Pancreas (tissue), 10 donors: ENCODE data around the gene SETD1B. TPM values are rescaled to one million over a fixed set of nuclear protein-coding genes. Genes with fewer than 3 reads are reported as not detected.

Source experiments
- ATAC-seq, 4 donors: fragments of 200-7000 bp; cut with Tn5 transposase; one replicate each; pipeline versions ENCODE4 v1.8.0 to v1.9.1; 2020; ENCODE audit warnings: mild to moderate bottlenecking in 4 of 4, moderate library complexity in 4 of 4
- DNase-seq, 6 donors: peaks; one replicate each; pipeline ENCODE4 v3.0.0-alpha.2; 2020
- FAIRE-seq: peaks from 2 replicates; lab custom pipeline; 2012; peaks lifted over from hg19 to GRCh38; lab: Jason Lieb, UNC
- H3K27ac ChIP-seq, 4 donors: fragments of 200-600 bp; sonication (generic); 1 replicate in 3 of 4; 2 replicates in 1 of 4; pipeline versions ENCODE4 v1.5.0 to v1.8.0; 2020
- H3K27me3 ChIP-seq, 4 donors: fragments of 200-600 bp; one replicate each; pipeline ENCODE4 v1.8.0; 2021
- H3K36me3 ChIP-seq, 3 donors: fragments of 200-600 bp; sonication (generic) in 1 of 3; one replicate each; pipeline versions ENCODE4 v1.5.0 to v1.8.0; 2020 to 2021
- H3K4me1 ChIP-seq, 3 donors: fragments of 200-600 bp; one replicate each; pipeline ENCODE4 v1.8.0; 2021
- H3K4me3 ChIP-seq, 4 donors: fragments of 200-600 bp; sonication (generic) in 2 of 4; one replicate each; pipeline versions ENCODE4 v1.5.0 to v1.8.0; 2020 to 2021
- H3K9me3 ChIP-seq, 4 donors: fragments of 200-600 bp; one replicate each; pipeline ENCODE4 v1.8.0; 2021
- WGBS, 2 donors: extraction: QIAGEN DNeasy Blood & Tissue Kit; methylation state at CpG; one replicate each; pipeline ENCODE4 v1.1.7; 2013; 5-methylcytosine and 5-hydroxymethylcytosine counted together
- intact Hi-C, 3 donors: fragments of 100-400 bp; cut with DNase I; formaldehyde crosslinking; loops; one replicate each; pipeline versions ENCODE4 v1.11.1 to v1.14.2; 2022
- polyA plus RNA-seq, 2 donors: library from polyadenylated mRNA; stranded (reverse); fragments of 200-250 nt; gene quantifications; one replicate each; pipeline ENCODE4 v1.2.3, GENCODE V29; 2013
- total RNA-seq, 6 donors: library from RNA; stranded (reverse); fragmentation: NEBNext Ultra II Directional in 4 of 6; extraction: Animal tissue kit (Norgen Biotek cat#: 25700) in 4 of 6; gene quantifications; one replicate each; pipeline versions ENCODE4 v1.2.1 to v1.2.4, GENCODE V29; 2021 to 2023
- TF ChIP-seq, protein P1 (sequence below), 4 donors: fragments of 200-600 bp; sonication (generic) in 3 of 4; IDR thresholded peaks; one replicate each; pipeline versions ENCODE4 v1.5.0 to v1.8.0; 2021; ENCODE audit warnings: antibody characterized with exemption in 4 of 4
- donor health status: healthy with polysubstance abuse.
- donor health status: DM: no; HTN: no; CAD: no; lungs with moderate emphysema.
- donor health status: DM: no; HTN: no; CAD: no.
- donor health status: control.
- donor health status: control.
- donor health status: Bipolar disorder and iron deficiency.
- donor health status: DM: yes; HTN: yes; CAD: no.
- donor health status: DM: no; HTN: no; CAD: no.
- donor health status: DM: no; HTN: no; CAD: no.
- donor health status: DM: yes; HTN: yes; CAD: no.

Gene SETD1B
- total and polyA plus RNA-seq, 8 donors, result 9.2 to 18.5 (median 12.2) TPM

DNA sequence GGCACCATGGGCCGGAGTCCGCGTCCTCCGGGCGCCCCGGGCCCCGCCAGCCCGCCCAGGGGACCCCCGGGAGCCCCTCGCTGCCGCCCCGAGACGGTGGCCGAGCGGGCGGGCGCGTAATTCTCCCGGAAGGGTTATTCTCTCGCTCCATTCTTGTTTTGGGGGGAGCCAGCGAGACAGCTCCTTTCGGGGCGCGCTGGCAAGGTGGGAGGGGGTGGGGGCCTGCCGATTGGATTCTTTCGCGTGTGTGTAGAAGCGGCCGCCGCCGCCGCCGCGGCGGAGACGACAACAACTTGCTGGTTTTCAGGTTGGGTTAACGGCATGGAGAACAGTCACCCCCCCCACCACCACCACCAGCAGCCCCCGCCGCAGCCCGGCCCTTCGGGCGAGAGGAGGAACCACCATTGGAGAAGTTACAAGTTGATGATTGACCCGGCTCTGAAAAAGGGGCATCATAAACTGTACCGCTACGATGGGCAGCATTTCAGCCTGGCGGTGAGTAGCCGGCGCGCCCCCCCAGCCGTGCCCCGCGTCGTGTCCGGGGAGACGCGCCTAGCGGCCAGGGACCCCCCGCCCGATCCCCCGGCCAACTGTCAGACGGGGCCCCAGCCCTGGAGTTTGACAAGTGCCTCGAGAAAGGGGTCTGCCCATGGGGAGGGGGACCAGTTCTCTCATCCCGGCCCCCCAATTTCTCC is 755 bp downstream of the SETD1B start:
- H3K36me3 ChIP-seq, result peaks cover 0 to 12% (median 12%) of the 10 kb centered on the region in 3 donors
- peak in 4 of 6 donors; percentile 40 to 78 (median 66) for DNase-seq
- 0 to 1% methylated on average over 58 to 63 of the region's 63 CpGs for WGBS, 2 donors
- peaks cover 0 to 10% (median 4%) of the 10 kb centered on the region in 3 donors for H3K4me1 ChIP-seq
- intact Hi-C loops, result no loop called here
- no peaks in the 10 kb centered on the region for H3K27me3 ChIP-seq
- H3K27ac ChIP-seq, result peak overlapping the region; percentile 48 to 100 (median 100)
- ATAC-seq, result no peak
- no peak for FAIRE-seq
- no peaks in the 10 kb centered on the region for H3K9me3 ChIP-seq
- TF ChIP-seq, protein P1, sequence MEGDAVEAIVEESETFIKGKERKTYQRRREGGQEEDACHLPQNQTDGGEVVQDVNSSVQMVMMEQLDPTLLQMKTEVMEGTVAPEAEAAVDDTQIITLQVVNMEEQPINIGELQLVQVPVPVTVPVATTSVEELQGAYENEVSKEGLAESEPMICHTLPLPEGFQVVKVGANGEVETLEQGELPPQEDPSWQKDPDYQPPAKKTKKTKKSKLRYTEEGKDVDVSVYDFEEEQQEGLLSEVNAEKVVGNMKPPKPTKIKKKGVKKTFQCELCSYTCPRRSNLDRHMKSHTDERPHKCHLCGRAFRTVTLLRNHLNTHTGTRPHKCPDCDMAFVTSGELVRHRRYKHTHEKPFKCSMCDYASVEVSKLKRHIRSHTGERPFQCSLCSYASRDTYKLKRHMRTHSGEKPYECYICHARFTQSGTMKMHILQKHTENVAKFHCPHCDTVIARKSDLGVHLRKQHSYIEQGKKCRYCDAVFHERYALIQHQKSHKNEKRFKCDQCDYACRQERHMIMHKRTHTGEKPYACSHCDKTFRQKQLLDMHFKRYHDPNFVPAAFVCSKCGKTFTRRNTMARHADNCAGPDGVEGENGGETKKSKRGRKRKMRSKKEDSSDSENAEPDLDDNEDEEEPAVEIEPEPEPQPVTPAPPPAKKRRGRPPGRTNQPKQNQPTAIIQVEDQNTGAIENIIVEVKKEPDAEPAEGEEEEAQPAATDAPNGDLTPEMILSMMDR (IDR thresholded peaks at IDR 0.05), result no peak
- peak overlapping the region; percentile 48 to 68 (median 60) for H3K4me3 ChIP-seq

DNA sequence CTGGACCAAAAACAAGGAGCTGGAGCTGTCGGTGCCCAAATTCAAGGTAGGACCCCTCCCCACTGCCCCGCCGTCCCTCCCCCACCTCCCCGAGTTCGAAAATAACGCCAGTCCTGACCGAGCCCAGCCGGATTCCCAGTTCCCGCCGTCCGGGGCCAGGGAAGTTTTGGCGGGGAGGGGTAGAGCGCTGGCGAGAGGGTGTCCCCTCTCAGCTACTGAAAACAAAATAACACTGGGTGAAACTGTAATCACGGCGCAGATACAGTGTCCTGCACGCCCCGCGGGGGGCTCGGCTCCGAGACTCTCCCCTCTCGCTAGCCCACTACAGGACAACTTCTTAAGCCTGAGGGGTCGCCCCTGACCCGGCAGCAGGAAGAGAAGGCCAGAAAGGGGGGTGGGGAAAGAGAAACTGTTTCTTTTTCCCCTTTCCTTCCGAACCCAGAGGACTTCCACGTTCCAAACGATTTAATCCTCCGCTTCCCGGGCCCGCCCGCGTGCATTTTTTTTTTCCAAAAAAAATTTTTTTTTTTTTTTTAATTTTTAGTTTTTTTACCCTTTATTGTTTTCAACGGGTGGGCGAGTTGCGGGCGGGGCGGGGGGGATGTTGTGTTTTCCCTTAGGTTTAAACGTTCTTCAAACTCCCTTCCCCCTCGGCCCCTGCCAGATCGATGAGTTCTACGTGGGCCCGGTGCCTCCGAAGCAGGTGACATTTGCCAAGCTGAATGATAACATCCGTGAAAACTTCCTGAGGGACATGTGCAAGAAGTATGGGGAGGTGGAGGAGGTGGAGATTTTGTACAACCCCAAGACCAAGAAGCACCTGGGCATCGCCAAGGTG is 1.6 kb downstream of the SETD1B start:
- intact Hi-C loops, result no loop called here
- 1% methylated on average over 42 to 45 of the region's 45 CpGs for WGBS, 2 donors
- ATAC-seq, result no peak
- Histone ChIP-seq H3K4me3 (peak overlapping the region; percentile 48 to 68 (median 60)), H3K27ac (peak overlapping the region; percentile 48 to 100 (median 100)), H3K9me3 (no peaks in the 10 kb centered on the region), H3K36me3 (peaks cover 0 to 20% (median 19%) of the 10 kb centered on the region in 3 donors), H3K4me1 (peaks cover 0 to 10% (median 4%) of the 10 kb centered on the region in 3 donors), H3K27me3 (no peaks in the 10 kb centered on the region)
- DNase-seq, result peak in 3 of 6 donors; percentile 52 to 69 (median 57)
- no peak for FAIRE-seq
- TF ChIP-seq, protein P1 (IDR thresholded peaks at IDR 0.05), result no peak

DNA sequence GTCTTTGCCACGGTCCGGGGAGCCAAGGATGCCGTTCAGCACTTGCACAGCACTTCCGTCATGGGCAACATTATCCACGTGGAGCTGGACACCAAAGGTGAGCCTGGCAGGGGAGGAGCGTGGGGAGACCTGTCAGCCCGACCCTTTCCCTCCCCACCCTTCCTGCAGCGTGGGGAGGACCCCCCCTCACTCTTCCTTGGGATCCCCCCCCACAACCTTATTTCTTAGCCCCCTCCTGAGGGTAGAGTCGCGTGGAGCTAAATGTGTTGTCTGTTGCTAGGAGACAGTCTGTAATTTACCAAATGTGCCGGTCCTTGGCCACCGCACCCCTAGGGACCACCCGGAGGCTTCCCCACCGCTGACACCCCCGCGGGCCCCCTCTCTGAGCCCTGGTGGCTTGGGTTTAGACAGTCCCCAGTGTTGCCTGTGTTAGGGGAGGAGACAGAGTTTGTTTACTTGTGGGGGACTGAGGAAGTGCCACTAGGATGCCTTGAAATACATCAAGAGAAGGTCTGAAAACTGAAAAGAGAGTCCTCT is 2.3 kb downstream of the SETD1B start:
- Histone ChIP-seq H3K9me3 (no peaks in the 10 kb centered on the region), H3K4me3 (peak overlapping the region; percentile 19 to 68 (median 60)), H3K27ac (peak overlapping the region in 3 of 4 donors; percentile 18 to 62 (median 60)), H3K36me3 (peaks cover 0 to 26% (median 20%) of the 10 kb centered on the region in 3 donors), H3K27me3 (no peaks in the 10 kb centered on the region), H3K4me1 (peaks cover 0 to 17% (median 4%) of the 10 kb centered on the region in 3 donors)
- FAIRE-seq, result no peak
- DNase-seq, result peak in 2 of 6 donors; percentile 50 to 72
- 1 to 2% methylated on average over 15 to 16 of the region's 16 CpGs for WGBS, 2 donors
- TF ChIP-seq, protein P1 (IDR thresholded peaks at IDR 0.05), result no peak
- intact Hi-C loops, result no loop called here
- no peak for ATAC-seq

DNA sequence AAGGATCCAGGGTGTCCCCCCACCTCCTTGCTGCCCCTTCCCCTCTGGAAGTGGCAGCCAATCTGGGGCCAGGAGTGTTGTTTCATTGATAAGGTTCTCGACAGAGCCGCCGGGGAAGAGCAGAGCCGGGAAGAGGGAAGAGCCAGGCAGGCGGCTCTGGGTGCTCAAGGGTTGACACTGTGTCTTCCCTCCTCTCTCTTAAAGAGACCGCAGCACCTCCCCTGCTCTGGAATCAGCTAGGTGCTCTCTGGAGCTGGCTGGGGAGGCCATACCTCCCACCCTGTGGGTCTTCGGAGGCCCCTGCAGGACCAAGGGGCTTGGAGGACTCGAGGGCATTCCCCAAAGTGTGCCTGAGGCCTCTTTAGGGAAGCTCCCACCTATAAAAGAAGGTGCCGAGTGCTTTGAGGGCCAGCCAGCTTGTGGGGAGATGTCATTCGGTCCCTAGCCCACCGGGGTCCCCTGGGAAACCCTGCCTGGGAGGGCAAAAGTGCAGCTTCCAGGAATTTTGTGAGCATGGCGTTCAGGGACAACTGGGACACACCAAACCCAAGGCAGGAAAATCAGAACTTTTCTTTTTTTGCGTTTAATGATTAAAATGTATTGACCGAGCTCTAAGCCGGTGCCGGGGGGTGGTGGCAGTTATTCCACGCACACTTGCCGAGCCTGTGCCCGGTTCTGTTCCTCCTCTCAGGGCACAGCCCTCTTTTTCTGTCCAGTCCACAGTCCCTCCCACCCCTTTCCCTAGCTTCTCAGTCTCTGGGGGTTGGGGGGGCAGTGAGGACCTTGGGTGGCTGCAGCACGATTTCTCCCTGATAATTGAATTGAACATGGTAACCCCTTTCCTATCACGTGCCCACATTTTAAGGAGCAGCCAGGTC is 3.0 kb downstream of the SETD1B start:
- peak in 2 of 4 donors; percentile 5 to 8 for ATAC-seq
- WGBS, 2 donors, result 9 to 10% methylated on average over 19 to 21 of the region's 21 CpGs
- Histone ChIP-seq H3K27me3 (no peaks in the 10 kb centered on the region), H3K36me3 (peaks cover 0 to 26% (median 20%) of the 10 kb centered on the region in 3 donors), H3K27ac (peak overlapping the region in 3 of 4 donors; percentile 18 to 62 (median 60)), H3K9me3 (no peaks in the 10 kb centered on the region), H3K4me3 (peak overlapping the region; percentile 19 to 68 (median 60)), H3K4me1 (peaks cover 0 to 24% (median 4%) of the 10 kb centered on the region in 3 donors)
- FAIRE-seq, result no peak
- peak in 3 of 6 donors; percentile 38 to 61 (median 60) for DNase-seq
- TF ChIP-seq, protein P1 (IDR thresholded peaks at IDR 0.05), result no peak
- intact Hi-C loops, result no loop called here
